GM18951 (cell line): ENCODE measurements around the gene PSD2.

ENCODE experiments used
- POLR2A ChIP-seq: IDR thresholded peaks from 4 replicates; pipeline ENCODE4 v1.6.1; 2011; ENCODE audit warnings: mild to moderate bottlenecking; ENCODE audit not compliant: insufficient read length, insufficient read depth; ENCODE audit errors: extremely low read depth
- in situ Hi-C: fragments of 300-500 bp; cut with MboI; formaldehyde crosslinking; loops from one replicate; pipeline ENCODE4 v1.12.0; 2022; ENCODE audit warnings: low sequenced_read_pairs, mixed read lengths, inconsistent platforms; ENCODE audit not compliant: unreplicated experiment

Gene PSD2

GRCh38 chr5:139845846-139846681 lies 50.5 kb downstream of the PSD2 start:
- in situ Hi-C loops = loop anchor here (10.0 kb wide), 1 partner anchor 61 kb away; no protein-coding TSS in a partner anchor

GRCh38 chr5:139847091-139847490 lies 51.5 kb downstream of the PSD2 start:
- in situ Hi-C loops = loop anchor here (10.0 kb wide), 1 partner anchor 62 kb away; no protein-coding TSS in a partner anchor
- TF ChIP-seq POLR2A = no peak

More at GRCh38 chr5:139845846-139846681, 50.5 kb downstream of the PSD2 start:
- no peak for TF ChIP-seq POLR2A

- TF ChIP-seq POLR2A = peak; percentile 62
- in situ Hi-C loops = loop anchor here (10.0 kb wide), 1 partner anchor 63 kb away; no protein-coding TSS in a partner anchor
Observed at GRCh38 chr5:139847790-139848507, 52.3 kb downstream of the PSD2 start.

- in situ Hi-C loops = loop anchor here (10.0 kb wide), 1 partner anchor 64 kb away; no protein-coding TSS in a partner anchor
- TF ChIP-seq POLR2A = no peak
Observed at GRCh38 chr5:139848508-139849100, 53.0 kb downstream of the PSD2 start.

GRCh38 chr5:139849501-139849900 lies 53.9 kb downstream of the PSD2 start:
- in situ Hi-C loops = loop anchor here (10.0 kb wide), 1 partner anchor 65 kb away; no protein-coding TSS in a partner anchor
- TF ChIP-seq POLR2A = no peak

GRCh38 chr5:139849942-139850341 lies 54.3 kb downstream of the PSD2 start:
- in situ Hi-C loops = loop anchor here (10.0 kb wide), 1 partner anchor 65 kb away; no protein-coding TSS in a partner anchor

GRCh38 chr5:139850423-139851016 lies 54.9 kb downstream of the PSD2 start:
- in situ Hi-C loops = no loop called here
- no peak for TF ChIP-seq POLR2A

More at GRCh38 chr5:139849942-139850341, 54.3 kb downstream of the PSD2 start:
- TF ChIP-seq POLR2A = no peak

GRCh38 chr5:139851558-139851957 lies 56.0 kb downstream of the PSD2 start:
- no peak for TF ChIP-seq POLR2A
- in situ Hi-C loops = no loop called here

- in situ Hi-C loops = no loop called here
- no peak for TF ChIP-seq POLR2A
Observed at GRCh38 chr5:139852696-139853095, 57.1 kb downstream of the PSD2 start.

GRCh38 chr5:139854029-139854605 lies 58.5 kb downstream of the PSD2 start:
- no peak for TF ChIP-seq POLR2A
- in situ Hi-C loops = no loop called here

- no peak for TF ChIP-seq POLR2A
- in situ Hi-C loops = no loop called here
Observed at GRCh38 chr5:139854953-139855352, 59.3 kb downstream of the PSD2 start.

GRCh38 chr5:139855451-139855850 lies 59.8 kb downstream of the PSD2 start:
- in situ Hi-C loops = no loop called here
- no peak for TF ChIP-seq POLR2A
